ENCODE results near the gene GCAT. TPM values are rescaled to one million over a fixed set of nuclear protein-coding genes. Genes with fewer than 3 reads are reported as not detected.
A peak's percentile ranks its signal among the peaks of the same experiment; 100 is the strongest.

The GCAT gene
- total RNA-seq, 1 experiment from 2014 or later, result 14.6 TPM

DNA sequence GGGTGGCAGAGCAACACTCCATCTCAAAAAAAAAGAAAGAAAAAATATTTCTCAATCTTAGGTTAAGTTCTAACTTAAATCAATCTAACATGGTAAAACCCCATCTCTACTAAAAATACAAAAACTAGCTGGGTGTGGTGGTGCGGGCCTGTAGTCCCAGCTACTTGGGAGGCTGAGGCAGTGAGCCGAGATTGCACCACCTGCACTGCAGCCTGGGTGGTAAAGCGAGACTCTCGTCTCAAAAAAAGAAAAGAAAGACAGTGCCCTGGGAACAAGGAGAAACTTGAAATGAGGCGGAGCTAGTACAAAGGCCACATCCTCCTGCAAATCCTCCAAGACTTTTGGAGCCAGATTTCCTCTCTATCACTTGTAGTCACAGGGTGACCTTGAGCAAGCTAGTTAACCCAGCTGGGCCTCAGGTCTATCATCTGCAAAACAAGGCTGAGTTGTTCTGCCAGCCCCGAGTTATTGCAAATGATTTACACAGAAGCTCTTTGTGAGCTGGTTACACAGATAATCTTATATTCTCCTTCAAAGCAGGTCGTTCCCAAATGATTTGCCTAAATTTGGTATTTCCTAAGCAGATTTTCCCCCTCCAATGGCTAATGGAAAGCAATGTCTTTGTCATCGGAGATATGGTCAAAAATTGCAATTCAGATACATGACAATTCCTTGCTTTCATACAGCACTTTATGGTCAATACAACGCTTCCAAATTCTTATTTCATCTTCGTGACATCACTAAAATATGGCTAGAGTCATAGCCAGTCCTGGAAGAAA lies 34.5 kb downstream of the GCAT start:
- DNase-seq (ENCODE audit: low read depth), result no peak

DNA sequence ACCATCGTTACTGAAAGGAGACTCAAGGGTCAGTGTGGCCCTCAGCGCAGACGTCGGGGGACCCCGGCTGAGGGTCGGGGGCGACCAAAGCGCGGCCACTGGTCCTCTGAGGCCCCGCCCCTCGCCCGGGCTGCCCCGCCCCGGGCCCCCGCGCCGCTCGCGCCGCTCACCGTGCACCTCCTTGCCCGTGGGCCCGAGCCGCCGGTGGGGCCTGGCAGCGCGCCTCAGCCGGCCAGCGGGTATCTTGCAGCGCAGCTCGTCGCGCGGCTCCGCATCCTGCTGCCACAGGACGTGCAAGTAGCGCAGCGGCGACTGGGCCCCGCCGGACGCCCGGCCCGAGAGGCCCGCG lies 36.0 kb downstream of the GCAT start:
- DNase-seq (ENCODE audit: low read depth), result no peak

GRCh38 chr22:37844904-37845329 lies 37.2 kb downstream of the GCAT start:
- no peak for DNase-seq (ENCODE audit: low read depth)

DNA sequence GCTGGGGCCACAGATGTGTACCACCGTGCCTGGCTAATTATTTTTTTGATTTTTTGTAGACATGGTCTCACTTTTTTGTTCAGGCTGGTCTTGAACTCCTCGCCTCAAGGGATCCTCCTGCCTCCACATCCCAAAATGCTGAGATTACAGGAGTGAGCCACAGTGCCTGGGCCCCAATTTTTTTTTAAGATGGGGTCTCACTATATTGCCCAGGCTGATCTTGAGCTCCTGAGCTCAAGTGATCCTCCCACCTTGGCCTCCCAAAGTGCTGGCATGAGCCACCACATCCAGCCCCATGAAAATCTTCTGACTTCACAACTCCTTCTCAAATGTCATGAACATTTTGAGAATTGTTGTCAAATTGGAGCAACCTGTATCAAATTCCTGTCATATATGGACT lies 38.7 kb downstream of the GCAT start:
- no peak for DNase-seq (ENCODE audit: low read depth)

DNA sequence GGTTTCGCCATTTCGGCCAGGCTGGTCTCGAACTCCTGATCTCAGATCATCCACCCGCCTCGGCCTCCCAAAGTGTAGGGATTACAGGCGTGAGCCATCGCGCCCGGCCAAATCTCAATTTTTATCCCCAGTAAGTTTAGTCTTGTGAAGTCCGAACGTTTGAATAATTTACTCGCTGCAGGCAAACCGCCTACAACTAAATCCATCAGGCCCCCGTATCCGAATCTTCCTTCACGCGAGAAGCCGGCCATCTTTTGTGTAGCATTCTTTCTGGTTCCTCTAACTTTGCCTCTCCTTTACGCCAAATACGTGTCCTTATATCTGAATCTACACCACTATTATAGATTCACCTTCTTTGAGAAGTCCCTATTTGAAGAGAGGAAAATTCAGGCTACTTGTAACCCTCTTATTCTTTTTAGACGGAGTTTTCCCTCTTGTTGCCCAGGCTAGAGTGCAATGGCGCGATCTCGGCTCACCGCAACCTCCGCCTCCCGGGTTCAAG lies 40.9 kb downstream of the GCAT start:
- no peak for DNase-seq (ENCODE audit: low read depth)

- DNase-seq (ENCODE audit: low read depth), result peak; percentile 88
Measured at GRCh38 chr22:37849089-37849751, 41.5 kb downstream of the GCAT start, which contains the start of gene EIF3L. Gene EIF3L, plus strand, starts transcription at chr22:37849419. Its CDS starts 31 bp downstream, at chr22:37849450.

DNA sequence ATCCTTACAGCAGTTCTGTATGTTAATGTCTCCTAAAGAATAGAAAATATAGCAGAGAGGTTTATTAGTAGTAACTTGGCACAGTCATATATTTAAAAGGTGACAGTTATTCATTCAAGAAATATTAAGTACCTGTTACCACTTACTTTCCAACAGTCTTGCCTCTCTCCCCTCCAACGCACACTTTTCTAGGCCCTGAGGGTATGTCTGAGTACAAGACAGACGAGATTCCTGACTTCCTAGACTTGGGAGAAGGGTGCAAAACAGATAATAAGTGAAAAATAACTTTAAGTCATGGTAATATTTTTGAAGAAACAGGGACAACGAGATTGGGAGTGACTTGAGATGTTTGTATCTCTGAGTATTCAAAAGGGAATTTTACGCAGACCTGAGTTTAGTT lies 43.1 kb downstream of the GCAT start:
- DNase-seq (ENCODE audit: low read depth), result no peak

- no peak for DNase-seq (ENCODE audit: low read depth)
Measured at GRCh38 chr22:37852418-37852817, 44.7 kb downstream of the GCAT start.

DNA sequence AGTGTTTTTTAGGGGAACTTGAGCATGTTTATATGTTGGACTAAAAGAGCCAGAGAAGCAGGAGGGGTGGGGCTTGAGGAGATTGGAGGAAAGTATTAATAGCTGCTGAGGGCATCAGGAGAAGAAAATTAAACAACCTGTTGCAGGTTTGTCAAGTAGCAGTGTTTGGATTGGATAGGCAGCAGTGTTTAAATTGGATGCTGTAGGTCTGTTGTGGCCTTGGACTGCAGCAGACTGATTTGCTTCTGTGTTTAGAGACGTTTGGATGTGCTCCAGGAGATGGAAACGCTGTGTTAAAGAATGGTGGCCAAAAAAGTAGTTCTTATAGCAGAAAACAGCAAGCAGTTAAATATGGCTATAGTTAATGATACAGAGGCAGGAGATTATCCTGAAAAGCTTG lies 47.2 kb downstream of the GCAT start:
- no peak for DNase-seq (ENCODE audit: low read depth)

DNA sequence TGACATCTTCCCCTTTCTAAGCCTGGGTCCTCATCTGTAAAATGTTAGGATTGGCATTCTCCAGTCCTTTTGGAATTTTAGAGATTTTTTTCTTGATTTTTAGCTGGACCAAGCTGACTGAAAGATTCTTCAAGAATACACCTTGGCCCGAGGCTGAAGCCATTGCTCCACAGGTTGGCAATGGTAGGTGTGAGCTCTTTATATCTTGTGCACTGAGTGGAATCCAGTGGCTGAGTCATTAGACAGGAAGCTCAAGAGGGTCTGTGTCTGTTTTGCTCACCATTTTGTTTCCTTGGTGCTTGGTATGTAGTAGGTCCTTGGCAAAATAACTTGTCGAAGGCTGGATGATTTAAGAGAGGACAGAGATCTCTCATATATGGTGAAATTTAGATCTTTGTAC lies 47.7 kb downstream of the GCAT start:
- DNase-seq (ENCODE audit: low read depth), result no peak

DNA sequence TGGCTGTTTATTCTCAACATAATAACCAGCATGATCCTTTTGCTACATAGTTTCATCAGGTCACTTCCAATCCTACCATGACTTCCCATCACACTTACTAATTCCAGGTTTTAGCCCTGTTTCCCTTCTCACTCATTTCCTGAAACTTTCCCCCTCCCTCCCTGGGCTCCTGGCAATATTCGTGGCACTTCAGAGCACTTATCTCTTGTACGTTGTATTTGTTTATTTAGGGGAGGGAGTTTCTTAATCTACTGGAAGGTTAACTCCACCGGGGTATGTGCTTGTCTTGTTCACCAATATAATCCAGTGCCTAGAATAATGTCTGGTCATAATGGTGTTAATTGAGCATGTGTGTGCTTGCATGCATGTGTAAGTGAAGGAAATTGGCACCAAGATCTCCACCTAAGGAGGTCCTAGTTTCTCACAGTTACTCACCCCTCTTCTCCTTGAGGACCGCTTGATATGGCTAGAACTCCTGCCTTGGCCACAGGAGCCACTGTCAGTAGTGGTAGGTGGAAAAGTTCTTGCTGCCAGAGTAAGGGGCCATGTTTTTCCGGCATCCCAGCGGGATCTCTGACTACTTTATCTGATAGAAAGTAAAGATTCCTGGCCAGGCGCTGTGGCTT lies 53.2 kb downstream of the GCAT start:
- no peak for DNase-seq (ENCODE audit: low read depth)

- DNase-seq (ENCODE audit: low read depth), result no peak
Measured at GRCh38 chr22:37862570-37863325, 55.0 kb downstream of the GCAT start.

GRCh38 chr22:37865510-37865909 lies 57.8 kb downstream of the GCAT start:
- DNase-seq (ENCODE audit: low read depth), result no peak

Small RNA genes within 50 kb of the gene (small RNA-seq; reads per million reads assigned to genes)
- not detected for gene MIR659

Other genes with a start within 250 kb of the GCAT start
- gene CDC42EP1, start 247.5 kb upstream of the GCAT start, total RNA-seq (2014; rRNA removed; shearing (Covaris generic)), result 67.3 and 95.3 TPM in 2 replicates
- gene LGALS2, start 227.8 kb upstream of the GCAT start, total RNA-seq (2014; rRNA removed; shearing (Covaris generic)), result not detected in 2 replicates
- gene GGA1, start 199.1 kb upstream of the GCAT start, total RNA-seq (2014; rRNA removed; shearing (Covaris generic)), result 34.0 and 35.1 TPM in 2 replicates
- gene SH3BP1, start 168.3 kb upstream of the GCAT start, total RNA-seq (2014; rRNA removed; shearing (Covaris generic)), result 7.8 and 14.2 TPM in 2 replicates
- gene PDXP, start 149.2 kb upstream of the GCAT start, total RNA-seq (2014; rRNA removed; shearing (Covaris generic)), result 44.5 and 52.0 TPM in 2 replicates
- 3,838 and 5,466 TPM in 2 replicates for gene LGALS1, start 132.3 kb upstream of the GCAT start, total RNA-seq (2014; rRNA removed; shearing (Covaris generic))
- gene NOL12, start 121.6 kb upstream of the GCAT start, total RNA-seq (2014; rRNA removed; shearing (Covaris generic)), result 35.4 and 42.3 TPM in 2 replicates
- 32.3 and 33.3 TPM in 2 replicates for gene TRIOBP, start 110.9 kb upstream of the GCAT start, total RNA-seq (2014; rRNA removed; shearing (Covaris generic))
- gene GALR3, start 15.4 kb downstream of the GCAT start, total RNA-seq (2014; rRNA removed; shearing (Covaris generic)), result 0.23 TPM in 1 of 2 replicates, not detected in the other
- gene ANKRD54, start 36.4 kb downstream of the GCAT start, total RNA-seq (2014; rRNA removed; shearing (Covaris generic)), result 29.1 and 38.1 TPM in 2 replicates
- 570 and 657 TPM in 2 replicates for gene EIF3L, start 41.5 kb downstream of the GCAT start, total RNA-seq (2014; rRNA removed; shearing (Covaris generic))
- gene MICALL1, start 98.4 kb downstream of the GCAT start, total RNA-seq (2014; rRNA removed; shearing (Covaris generic)), result 57.8 and 69.2 TPM in 2 replicates
- 0.32 TPM in 1 of 2 replicates, not detected in the other for gene C22orf23, start 145.7 kb downstream of the GCAT start, total RNA-seq (2014; rRNA removed; shearing (Covaris generic))
- gene POLR2F, start 145.8 kb downstream of the GCAT start, total RNA-seq (2014; rRNA removed; shearing (Covaris generic)), result 141 and 149 TPM in 2 replicates
- gene SOX10, start 176.6 kb downstream of the GCAT start, total RNA-seq (2014; rRNA removed; shearing (Covaris generic)), result not detected in 2 replicates
- gene PICK1, start 249.5 kb downstream of the GCAT start, total RNA-seq (2014; rRNA removed; shearing (Covaris generic)), result 25.4 and 27.0 TPM in 2 replicates